Hematopoietic multipotent progenitor cell (in vitro differentiated cells): ENCODE data around the gene POMT1. TPM values are rescaled to one million over a fixed set of nuclear protein-coding genes. Genes with fewer than 3 reads are reported as not detected.

ENCODE experiments used
- DNase-seq, 3 donors: peaks; one replicate each; pipeline ENCODE4 v3.0.0-alpha.2; 2011 to 2015; ENCODE audit warnings: low read depth in 2 of 3, low spot score in 2 of 3
- total RNA-seq: library from RNA; depleted of rRNA; stranded (reverse); fragments of >200 nt; gene quantifications from one replicate; pipeline ENCODE4 v1.2.3, GENCODE V29; 2012

The POMT1 gene
- total RNA-seq, 1 donor: 36.9 TPM

GRCh38 chr9:131475956-131476776 lies 26.6 kb upstream of the POMT1 start:
- no peak for DNase-seq

GRCh38 chr9:131476777-131477345 lies 25.9 kb upstream of the POMT1 start:
- no peak for DNase-seq

- no peak for DNase-seq
Measured at GRCh38 chr9:131477367-131477766, 25.4 kb upstream of the POMT1 start.

- DNase-seq: no peak
Measured at GRCh38 chr9:131477816-131478419, 24.8 kb upstream of the POMT1 start.

- peak in 2 of 3 donors; percentile 51 to 76 for DNase-seq
Measured at GRCh38 chr9:131478421-131478868, 24.3 kb upstream of the POMT1 start.

GRCh38 chr9:131478911-131479310 lies 23.8 kb upstream of the POMT1 start:
- DNase-seq: no peak

GRCh38 chr9:131480258-131480657 lies 22.5 kb upstream of the POMT1 start:
- no peak for DNase-seq

GRCh38 chr9:131481441-131482342 lies 21.0 kb upstream of the POMT1 start:
- no peak for DNase-seq

- no peak for DNase-seq
Measured at GRCh38 chr9:131482343-131483006, 20.2 kb upstream of the POMT1 start.

GRCh38 chr9:131483319-131484050 lies 19.2 kb upstream of the POMT1 start:
- DNase-seq: no peak

- DNase-seq: no peak
Measured at GRCh38 chr9:131484051-131484445, 18.7 kb upstream of the POMT1 start.

- DNase-seq: no peak
Measured at GRCh38 chr9:131484560-131485185, 18.0 kb upstream of the POMT1 start.

GRCh38 chr9:131485206-131485605 lies 17.5 kb upstream of the POMT1 start:
- no peak for DNase-seq

GRCh38 chr9:131485728-131486422 lies 16.8 kb upstream of the POMT1 start:
- no peak for DNase-seq

GRCh38 chr9:131487001-131487400 lies 15.7 kb upstream of the POMT1 start:
- DNase-seq: no peak

GRCh38 chr9:131487621-131488031 lies 15.1 kb upstream of the POMT1 start:
- DNase-seq: no peak

- no peak for DNase-seq
Measured at GRCh38 chr9:131490514-131490913, 12.2 kb upstream of the POMT1 start.

- no peak for DNase-seq
Measured at GRCh38 chr9:131491001-131491710, 11.6 kb upstream of the POMT1 start.
